ENCODE data around the gene EPB41L2. TPM values are rescaled to one million over a fixed set of nuclear protein-coding genes. Genes with fewer than 3 reads are reported as not detected.
A peak's percentile ranks its signal among the peaks of the same experiment; 100 is the strongest.

Gene EPB41L2
- total RNA-seq = 38.3 and 67.1 TPM in 2 replicates

GRCh38 chr6:131063028-131063763 lies at the start of gene EPB41L2:
EPB41L2 (minus strand) TSS chr6:131063245; CDS start chr6:130956485, 106,760 bp downstream.
- DNase-seq (ENCODE audit: low read depth) = peak; percentile 59
- no peak for TF ChIP-seq CTCF (conservative IDR thresholded peaks at IDR 0.05; ENCODE audit: low read depth, low read length)
- peak within 1 kb of the TSS; percentile 85 for H3K4me3 ChIP-seq (ENCODE audit: low read depth, low read length)

GRCh38 chr6:131112249-131112648 lies 49.2 kb upstream of the EPB41L2 start:
- no peak for TF ChIP-seq CTCF (conservative IDR thresholded peaks at IDR 0.05; ENCODE audit: low read depth, low read length)
- DNase-seq (ENCODE audit: low read depth) = no peak
- no peak overlapping the region for H3K4me3 ChIP-seq (ENCODE audit: low read depth, low read length)

- DNase-seq (ENCODE audit: low read depth) = no peak
- no peak overlapping the region for H3K4me3 ChIP-seq (ENCODE audit: low read depth, low read length)
- no peak for TF ChIP-seq CTCF (conservative IDR thresholded peaks at IDR 0.05; ENCODE audit: low read depth, low read length)
These were observed 44.1 kb upstream of the EPB41L2 start for GRCh38 chr6:131107151-131107550.

- TF ChIP-seq CTCF (conservative IDR thresholded peaks at IDR 0.05; ENCODE audit: low read depth, low read length) = no peak
- DNase-seq (ENCODE audit: low read depth) = no peak
- no peak overlapping the region for H3K4me3 ChIP-seq (ENCODE audit: low read depth, low read length)
These were observed 40.9 kb upstream of the EPB41L2 start for GRCh38 chr6:131103901-131104300.

- no peak overlapping the region for H3K4me3 ChIP-seq (ENCODE audit: low read depth, low read length)
- DNase-seq (ENCODE audit: low read depth) = no peak
- TF ChIP-seq CTCF (conservative IDR thresholded peaks at IDR 0.05; ENCODE audit: low read depth, low read length) = no peak
These were observed 40.3 kb upstream of the EPB41L2 start for GRCh38 chr6:131103296-131103695.

GRCh38 chr6:131101911-131102680 lies 39.1 kb upstream of the EPB41L2 start:
- DNase-seq (ENCODE audit: low read depth) = no peak
- TF ChIP-seq CTCF (conservative IDR thresholded peaks at IDR 0.05; ENCODE audit: low read depth, low read length) = no peak
- H3K4me3 ChIP-seq (ENCODE audit: low read depth, low read length) = no peak overlapping the region

Measured in epithelial cell of proximal tubule (primary cell).